Activated naive CD4-positive, alpha-beta T cell treated with anti-CD3 and anti-CD28 coated beads for 36 hours (primary cell): ENCODE measurements around the gene RNF220. TPM values are rescaled to one million over a fixed set of nuclear protein-coding genes. Genes with fewer than 3 reads are reported as not detected.
A peak's percentile ranks its signal among the peaks of the same experiment; 100 is the strongest.
"Not testable (repeated sequence)": the region's sequence is repeated elsewhere in the genome, so short reads cannot be mapped to it uniquely, and the experiment has no call there.

Source experiments
- CTCF ChIA-PET: fragments of 350-600 bp; sonication (Branson Sonifier 250); formaldehyde crosslinking; loops from one replicate; lab custom pipeline; 2021; ENCODE audit warnings: antibody characterized with exemption; lab: Charles Lee
- DNase-seq: peaks from one replicate; pipeline ENCODE4 v3.0.0-alpha.2; 2020
- H3K27ac Mint-ChIP-seq: one replicate; pipeline ENCODE4 v1.8.0; 2021; ENCODE audit warnings: mild to moderate bottlenecking, mixed read lengths
- H3K27me3 Mint-ChIP-seq: one replicate; pipeline ENCODE4 v1.8.0; 2021; ENCODE audit warnings: low read depth, mixed read lengths
- H3K36me3 Mint-ChIP-seq: one replicate; pipeline ENCODE4 v1.8.0; 2021; ENCODE audit warnings: low read depth, mixed read lengths
- H3K4me1 Mint-ChIP-seq: one replicate; pipeline ENCODE4 v1.8.0; 2021; ENCODE audit warnings: low read depth, mixed read lengths
- H3K4me3 Mint-ChIP-seq: one replicate; pipeline ENCODE4 v1.8.0; 2021; ENCODE audit warnings: mild to moderate bottlenecking, moderate library complexity, mixed read lengths
- H3K9me3 Mint-ChIP-seq: one replicate; pipeline ENCODE4 v1.8.0; 2021; ENCODE audit warnings: mixed read lengths
- intact Hi-C: fragments of 100-400 bp; cut with micrococcal nuclease; formaldehyde crosslinking; loops from one replicate; pipeline ENCODE4 v1.15.1; 2023
- total RNA-seq, 2 experiments: library from RNA; stranded (reverse); gene quantifications; one replicate each; pipeline ENCODE4 v1.2.3, GENCODE V29; 2021

RNF220 gene
- total RNA-seq, 2 experiments from 2014 or later, result 71.6 to 81.6 TPM

DNA sequence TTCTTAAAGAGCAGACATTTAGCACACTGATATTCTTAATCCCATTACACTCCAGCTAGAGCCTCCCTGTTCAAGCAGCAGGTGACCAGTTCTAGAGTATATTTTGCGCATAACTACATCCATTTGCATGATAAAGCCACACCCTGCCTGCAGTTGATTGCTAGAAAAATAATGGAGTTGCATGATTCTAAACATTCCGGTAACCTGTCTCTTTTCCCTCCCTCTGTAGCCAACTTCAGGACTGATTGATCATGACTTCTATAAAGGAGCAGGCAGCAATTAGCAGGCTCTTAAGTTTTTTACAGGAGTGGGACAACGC, 284.4 kb downstream of the RNF220 start:
- intact Hi-C loops, result no loop called here
- CTCF ChIA-PET, result interaction anchor here (0.7 kb wide), 1 partner anchor 779 kb away, joined by 3 read pairs; no protein-coding TSS in a partner anchor
- H3K27me3 Mint-ChIP-seq, result no peaks in the 10 kb centered on the region
- H3K27ac Mint-ChIP-seq, result no peak overlapping the region
- H3K36me3 Mint-ChIP-seq, result no peaks in the 10 kb centered on the region
- H3K4me3 Mint-ChIP-seq, result no peak overlapping the region
- no peaks in the 10 kb centered on the region for H3K9me3 Mint-ChIP-seq
- H3K4me1 Mint-ChIP-seq, result peaks cover 8% of the 10 kb centered on the region
- DNase-seq, result no peak

DNA sequence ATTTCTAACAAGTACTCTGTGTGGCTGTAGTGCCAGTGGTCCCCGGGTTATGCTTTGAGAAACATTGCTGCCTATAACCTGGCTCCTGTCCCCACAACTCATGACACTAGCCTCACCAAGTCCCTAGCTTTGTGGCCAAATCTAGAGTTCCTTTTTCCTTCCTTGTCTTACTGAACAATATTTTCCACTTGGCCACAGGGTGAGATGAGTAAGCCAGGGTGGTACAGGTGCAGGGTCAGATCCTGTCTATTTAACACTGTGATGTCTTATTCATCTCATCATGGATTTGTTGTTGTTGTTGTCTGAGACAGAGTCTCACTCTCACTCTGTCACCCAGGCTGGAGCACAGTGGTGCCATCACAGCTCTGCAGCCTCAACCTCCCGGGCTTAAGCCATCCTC, 288.1 kb downstream of the RNF220 start:
- Mint-ChIP-seq H3K4me3 (no peak overlapping the region), H3K27ac (no peak overlapping the region), H3K4me1 (peaks cover 27% of the 10 kb centered on the region), H3K36me3 (no peaks in the 10 kb centered on the region), H3K9me3 (no peaks in the 10 kb centered on the region), H3K27me3 (no peaks in the 10 kb centered on the region)
- CTCF ChIA-PET, result interaction anchor here (0.6 to 2.0 kb wide), 2 partner anchors 11 to 40 kb away, joined by 3 to 6 read pairs; no protein-coding TSS in a partner anchor
- intact Hi-C loops, result no loop called here
- DNase-seq, result no peak

- intact Hi-C loops, result no loop called here
- H3K4me1 Mint-ChIP-seq, result peaks cover 29% of the 10 kb centered on the region
- no peak overlapping the region for H3K27ac Mint-ChIP-seq
- DNase-seq, result no peak
- no peaks in the 10 kb centered on the region for H3K27me3 Mint-ChIP-seq
- CTCF ChIA-PET, result no interaction called here
- no peaks in the 10 kb centered on the region for H3K9me3 Mint-ChIP-seq
- no peak overlapping the region for H3K4me3 Mint-ChIP-seq
- H3K36me3 Mint-ChIP-seq, result no peaks in the 10 kb centered on the region
Measured at GRCh38 chr1:44693900-44694299, 288.8 kb downstream of the RNF220 start.

DNA sequence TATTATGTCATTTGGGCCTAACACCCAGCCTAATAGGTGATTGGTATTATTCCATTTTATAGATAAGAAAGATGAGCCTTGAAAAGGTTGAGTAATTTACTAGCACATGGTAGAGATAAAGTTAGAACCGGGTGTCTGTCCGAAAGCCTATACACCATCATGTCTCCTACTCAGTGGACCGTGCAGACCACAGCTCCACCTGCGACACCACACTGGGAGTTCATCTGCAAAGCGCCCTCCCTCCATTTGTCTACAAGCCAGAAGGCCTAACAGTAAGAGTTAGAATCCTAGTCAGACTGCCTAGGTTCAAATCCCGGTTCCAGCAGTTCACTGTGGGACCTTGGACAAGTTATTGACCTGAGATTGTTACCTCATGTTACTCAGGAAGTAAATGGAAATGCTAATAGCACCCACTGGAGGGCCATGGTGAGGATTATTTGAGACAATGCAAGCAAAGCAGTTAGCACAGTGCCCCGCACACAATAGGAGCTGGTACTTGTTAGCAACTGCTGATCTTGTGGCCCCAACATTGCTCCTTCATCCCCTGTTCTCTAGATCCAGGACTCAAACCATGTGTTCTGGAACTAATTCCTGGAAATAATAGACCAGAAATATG, 289.9 kb downstream of the RNF220 start:
- Mint-ChIP-seq H3K36me3 (no peaks in the 10 kb centered on the region), H3K27ac (no peak overlapping the region), H3K9me3 (no peaks in the 10 kb centered on the region), H3K4me3 (no peak overlapping the region), H3K27me3 (no peaks in the 10 kb centered on the region), H3K4me1 (peaks cover 29% of the 10 kb centered on the region)
- CTCF ChIA-PET, result interaction anchor here (0.6 kb wide), 1 partner anchor 38 kb away, joined by 3 read pairs; no protein-coding TSS in a partner anchor
- DNase-seq, result no peak
- intact Hi-C loops, result no loop called here

DNA sequence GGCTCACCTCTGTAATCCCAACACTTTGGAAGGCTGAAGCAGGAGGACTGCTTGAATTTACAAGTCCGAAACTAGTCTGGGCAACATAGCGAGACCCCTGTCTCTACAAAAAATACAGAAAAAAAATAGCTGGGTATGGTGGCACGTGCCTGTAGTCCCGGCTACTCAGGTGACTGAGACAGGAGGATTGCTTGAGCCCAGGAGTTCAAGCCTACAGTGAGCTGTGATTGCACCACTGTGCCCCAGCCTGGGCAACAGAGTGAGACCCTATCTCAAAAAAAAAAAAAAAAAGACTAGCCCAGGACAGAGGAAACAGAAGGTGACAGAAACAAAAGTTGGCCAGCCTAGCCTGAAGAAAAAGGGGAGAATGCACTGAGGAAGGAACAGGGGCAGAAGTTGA, 290.6 kb downstream of the RNF220 start:
- H3K4me1 Mint-ChIP-seq, result peaks cover 29% of the 10 kb centered on the region
- intact Hi-C loops, result no loop called here
- H3K9me3 Mint-ChIP-seq, result no peaks in the 10 kb centered on the region
- no peak for DNase-seq
- H3K27me3 Mint-ChIP-seq, result no peaks in the 10 kb centered on the region
- H3K4me3 Mint-ChIP-seq, result no peak overlapping the region
- CTCF ChIA-PET, result interaction anchor here (0.6 to 2.2 kb wide), 4 partner anchors 33 to 140 kb away, joined by 3 to 19 read pairs (median 6); no protein-coding TSS in a partner anchor
- H3K36me3 Mint-ChIP-seq, result no peaks in the 10 kb centered on the region
- H3K27ac Mint-ChIP-seq, result no peak overlapping the region

DNA sequence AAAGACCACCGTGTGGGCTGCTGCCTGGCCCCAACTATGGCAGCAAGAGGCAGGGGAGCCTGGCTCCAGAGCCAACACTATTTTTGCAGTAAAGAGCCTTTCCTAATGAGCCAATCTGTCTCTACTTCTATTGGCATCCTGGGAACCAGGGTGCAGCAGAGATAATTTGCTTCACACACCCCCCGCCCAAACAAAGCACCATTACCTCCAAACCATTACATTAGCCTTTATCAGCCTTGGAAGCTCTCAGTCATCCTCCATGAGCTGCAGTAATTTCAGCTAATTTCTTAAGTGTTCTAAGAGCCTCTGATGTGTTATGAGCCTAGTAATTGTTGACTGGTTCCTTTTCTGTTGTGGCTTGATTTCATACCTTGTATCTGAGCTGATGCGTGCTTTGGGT, 291.0 kb downstream of the RNF220 start:
- CTCF ChIA-PET, result interaction anchor here (0.9 to 2.2 kb wide), 8 partner anchors 11 to 140 kb away, joined by 3 to 19 read pairs (median 5); no protein-coding TSS in a partner anchor
- no peaks in the 10 kb centered on the region for H3K27me3 Mint-ChIP-seq
- H3K27ac Mint-ChIP-seq, result no peak overlapping the region
- no peak overlapping the region for H3K4me3 Mint-ChIP-seq
- intact Hi-C loops, result no loop called here
- peaks cover 29% of the 10 kb centered on the region for H3K4me1 Mint-ChIP-seq
- no peaks in the 10 kb centered on the region for H3K36me3 Mint-ChIP-seq
- no peak for DNase-seq
- no peaks in the 10 kb centered on the region for H3K9me3 Mint-ChIP-seq

GRCh38 chr1:44696789-44697345, 291.8 kb downstream of the RNF220 start:
- H3K36me3 Mint-ChIP-seq, result no peaks in the 10 kb centered on the region
- no peaks in the 10 kb centered on the region for H3K27me3 Mint-ChIP-seq
- no peaks in the 10 kb centered on the region for H3K9me3 Mint-ChIP-seq
- peaks cover 29% of the 10 kb centered on the region for H3K4me1 Mint-ChIP-seq
- no peak overlapping the region for H3K4me3 Mint-ChIP-seq
- CTCF ChIA-PET, result interaction anchor here (0.6 to 2.2 kb wide), 12 partner anchors 10 to 522 kb away, joined by 3 to 19 read pairs (median 4); no protein-coding TSS in a partner anchor
- peak overlapping the region; percentile 63 for H3K27ac Mint-ChIP-seq
- intact Hi-C loops, result no loop called here
- DNase-seq, result peak; percentile 74

DNA sequence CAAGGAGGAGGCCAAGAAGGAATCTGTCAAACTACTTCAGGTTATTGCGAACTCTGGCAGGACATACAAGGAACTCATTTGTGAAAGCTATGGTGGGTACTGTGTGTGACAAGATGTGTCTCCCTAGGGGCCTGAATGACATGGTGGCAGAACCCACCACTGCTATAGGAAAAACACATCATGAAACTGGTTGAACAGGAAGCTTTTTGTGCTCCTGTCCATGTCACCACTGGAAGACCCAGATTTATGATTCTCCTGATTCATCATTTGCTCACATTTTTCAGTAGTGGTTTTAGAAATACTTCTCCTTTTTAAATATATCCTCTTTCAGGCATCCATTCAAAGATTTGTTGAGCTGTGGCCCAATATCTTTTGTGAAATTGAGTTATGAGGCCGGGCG, 293.1 kb downstream of the RNF220 start:
- peaks cover 29% of the 10 kb centered on the region for H3K4me1 Mint-ChIP-seq
- H3K27ac Mint-ChIP-seq, result no peak overlapping the region
- DNase-seq, result no peak
- intact Hi-C loops, result no loop called here
- CTCF ChIA-PET, result interaction anchor here (2.1 kb wide), 1 partner anchor 9 kb away, joined by 7 read pairs; no protein-coding TSS in a partner anchor
- no peaks in the 10 kb centered on the region for H3K27me3 Mint-ChIP-seq
- H3K36me3 Mint-ChIP-seq, result no peaks in the 10 kb centered on the region
- no peaks in the 10 kb centered on the region for H3K9me3 Mint-ChIP-seq
- no peak overlapping the region for H3K4me3 Mint-ChIP-seq

- intact Hi-C loops, H3K27ac Mint-ChIP-seq, H3K27me3 Mint-ChIP-seq, H3K36me3 Mint-ChIP-seq, H3K9me3 Mint-ChIP-seq, DNase-seq, H3K4me3 Mint-ChIP-seq: not testable (repeated sequence)
- H3K4me1 Mint-ChIP-seq, result peaks cover 26% of the 10 kb centered on the region
- CTCF ChIA-PET, result interaction anchor here (2.1 kb wide), 1 partner anchor 8 kb away, joined by 7 read pairs; no protein-coding TSS in a partner anchor
Measured at GRCh38 chr1:44699375-44699774, 294.3 kb downstream of the RNF220 start.

DNA sequence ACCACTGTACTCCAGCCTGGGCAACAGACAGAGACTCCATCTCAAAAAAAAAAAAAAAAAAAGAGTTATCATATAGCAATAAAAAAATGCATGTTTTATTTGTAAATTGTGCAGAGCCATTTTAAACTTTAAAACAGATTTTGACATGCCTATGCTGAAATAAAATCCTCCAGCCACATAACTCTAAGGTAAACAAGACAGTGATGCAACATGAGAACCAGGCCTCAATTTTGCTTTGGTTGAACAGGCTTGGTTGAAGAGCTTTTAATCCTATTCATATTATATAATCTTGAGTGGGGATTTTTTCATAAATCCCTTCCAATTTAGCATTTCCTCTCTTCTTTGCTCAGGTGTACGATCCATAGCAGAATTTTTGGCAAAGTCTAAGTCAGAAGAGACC, 295.5 kb downstream of the RNF220 start:
- H3K4me3 Mint-ChIP-seq, result no peak overlapping the region
- CTCF ChIA-PET, result no interaction called here
- no peaks in the 10 kb centered on the region for H3K27me3 Mint-ChIP-seq
- H3K36me3 Mint-ChIP-seq, result no peaks in the 10 kb centered on the region
- no peak for DNase-seq
- H3K27ac Mint-ChIP-seq, result no peak overlapping the region
- H3K9me3 Mint-ChIP-seq, result no peaks in the 10 kb centered on the region
- H3K4me1 Mint-ChIP-seq, result peaks cover 26% of the 10 kb centered on the region
- intact Hi-C loops, result no loop called here

DNA sequence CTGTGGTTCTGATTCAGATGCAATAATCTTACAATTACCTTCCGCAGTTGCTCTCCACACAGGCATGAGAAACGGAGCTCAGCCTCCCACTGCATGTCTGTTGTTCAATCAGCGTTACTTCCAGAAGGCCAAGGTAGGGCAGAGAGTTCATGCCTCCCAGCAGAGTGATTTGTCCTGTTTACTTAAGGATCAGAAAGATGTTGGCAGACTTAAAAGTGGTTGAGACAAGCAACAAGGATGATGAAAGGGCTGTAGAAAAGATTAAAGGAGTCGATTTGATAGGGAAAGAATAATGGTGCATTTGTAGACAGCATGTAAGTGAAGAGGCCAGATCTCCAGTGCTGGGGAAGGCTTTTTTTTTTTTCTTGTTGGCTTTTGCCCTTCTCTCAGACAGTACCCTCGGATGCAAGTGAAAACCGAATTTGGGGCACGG, 296.1 kb downstream of the RNF220 start:
- CTCF ChIA-PET, result no interaction called here
- no peak overlapping the region for H3K27ac Mint-ChIP-seq
- H3K4me1 Mint-ChIP-seq, result peaks cover 21% of the 10 kb centered on the region
- DNase-seq, result no peak
- intact Hi-C loops, result no loop called here
- no peaks in the 10 kb centered on the region for H3K9me3 Mint-ChIP-seq
- H3K36me3 Mint-ChIP-seq, result no peaks in the 10 kb centered on the region
- H3K27me3 Mint-ChIP-seq, result no peaks in the 10 kb centered on the region
- H3K4me3 Mint-ChIP-seq, result no peak overlapping the region
